Loucy (cell line): ENCODE data around the gene ACVRL1.

Experiments used
- EZH2phosphoT487 ChIP-seq: fragments of 200-600 bp; IDR thresholded peaks from 2 replicates; pipeline ENCODE4 v1.6.1; 2018; ENCODE audit warnings: antibody characterized with exemption, mild to moderate bottlenecking, moderate library complexity, borderline replicate concordance
- TF ChIP-seq, protein P1 (sequence below): fragments of 200-600 bp; sonication (generic); conservative IDR thresholded peaks from 2 replicates; pipeline ENCODE4 v1.5.1; 2014; ENCODE audit warnings: mild to moderate bottlenecking, antibody characterized with exemption, low read length

DNA sequence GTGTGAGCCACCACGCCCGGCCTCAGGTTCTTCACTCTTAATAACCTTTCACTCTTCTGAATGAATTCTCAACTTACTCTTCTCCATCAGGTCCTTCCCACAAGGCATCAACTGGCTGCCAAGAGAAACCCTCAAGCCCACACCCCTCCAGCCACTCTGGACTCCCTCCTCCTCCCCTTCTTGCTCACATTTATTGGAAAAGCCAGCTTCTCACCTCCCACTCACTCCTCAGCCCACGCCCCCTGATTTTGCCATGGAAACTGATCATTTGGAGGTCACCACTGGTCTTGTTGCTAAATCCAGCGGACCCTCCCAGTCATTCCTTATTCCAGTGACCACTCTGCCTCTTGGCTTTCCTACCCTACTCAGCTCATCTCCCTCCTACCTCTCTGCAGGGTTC, 26.8 kb downstream of the ACVRL1 start:
- TF ChIP-seq, protein P1, sequence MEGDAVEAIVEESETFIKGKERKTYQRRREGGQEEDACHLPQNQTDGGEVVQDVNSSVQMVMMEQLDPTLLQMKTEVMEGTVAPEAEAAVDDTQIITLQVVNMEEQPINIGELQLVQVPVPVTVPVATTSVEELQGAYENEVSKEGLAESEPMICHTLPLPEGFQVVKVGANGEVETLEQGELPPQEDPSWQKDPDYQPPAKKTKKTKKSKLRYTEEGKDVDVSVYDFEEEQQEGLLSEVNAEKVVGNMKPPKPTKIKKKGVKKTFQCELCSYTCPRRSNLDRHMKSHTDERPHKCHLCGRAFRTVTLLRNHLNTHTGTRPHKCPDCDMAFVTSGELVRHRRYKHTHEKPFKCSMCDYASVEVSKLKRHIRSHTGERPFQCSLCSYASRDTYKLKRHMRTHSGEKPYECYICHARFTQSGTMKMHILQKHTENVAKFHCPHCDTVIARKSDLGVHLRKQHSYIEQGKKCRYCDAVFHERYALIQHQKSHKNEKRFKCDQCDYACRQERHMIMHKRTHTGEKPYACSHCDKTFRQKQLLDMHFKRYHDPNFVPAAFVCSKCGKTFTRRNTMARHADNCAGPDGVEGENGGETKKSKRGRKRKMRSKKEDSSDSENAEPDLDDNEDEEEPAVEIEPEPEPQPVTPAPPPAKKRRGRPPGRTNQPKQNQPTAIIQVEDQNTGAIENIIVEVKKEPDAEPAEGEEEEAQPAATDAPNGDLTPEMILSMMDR: no peak
- TF ChIP-seq EZH2phosphoT487: no peak
